HL-60 (cell line): Measurements from ENCODE around the gene PFDN6.
A peak's percentile ranks its signal among the peaks of the same experiment; 100 is the strongest.

Experiments used
- DNase-seq, 2 experiments: peaks; one replicate each; pipeline ENCODE4 v3.0.0-alpha.2; 2010 to 2020; ENCODE audit warnings: low read depth in 1 of 2, low spot score in 1 of 2
- H3K27ac ChIP-seq: fragments of 250-450 bp; sonication (Bioruptor Pico); replicated peaks from 2 replicates; pipeline ENCODE4 v1.5.1; 2020; ENCODE audit warnings: mild to moderate bottlenecking, moderate library complexity
- H3K27me3 ChIP-seq: fragments of 250-450 bp; sonication (Bioruptor Pico); 2 replicates; pipeline ENCODE4 v1.5.1; 2021; ENCODE audit warnings: mild to moderate bottlenecking, moderate library complexity; ENCODE audit not compliant: insufficient read depth, poor library complexity, severe bottlenecking
- H3K4me3 ChIP-seq: replicated peaks from 2 replicates; pipeline ENCODE4 v1.5.1; 2011; ENCODE audit warnings: mild to moderate bottlenecking, control low read depth, low read length; ENCODE audit not compliant: insufficient read depth
- CTCF ChIP-seq: IDR thresholded peaks from one replicate; pipeline ENCODE4 v1.5.1; 2011; ENCODE audit warnings: low read length, control low read depth, inconsistent platforms; ENCODE audit not compliant: insufficient read depth
- GABPA ChIP-seq: IDR thresholded peaks from 2 replicates; pipeline ENCODE4 v1.6.1; 2012; ENCODE audit warnings: low read depth
- POLR2AphosphoS5 ChIP-seq: IDR thresholded peaks from 2 replicates; pipeline ENCODE4 v1.6.1; 2012; ENCODE audit warnings: low read depth
- REST ChIP-seq: IDR thresholded peaks from 2 replicates; pipeline ENCODE4 v1.6.1; 2012; ENCODE audit warnings: low read depth; ENCODE audit not compliant: insufficient replicate concordance
- SPI1 ChIP-seq: IDR thresholded peaks from 2 replicates; pipeline ENCODE4 v1.6.1; 2012; ENCODE audit warnings: low read depth, mild to moderate bottlenecking, borderline replicate concordance

Gene PFDN6

GRCh38 chr6:33286946-33287914, 2.2 kb upstream of the PFDN6 start:
- TF ChIP-seq REST, result no peak
- no peak for TF ChIP-seq CTCF
- TF ChIP-seq GABPA, result no peak
- TF ChIP-seq SPI1, result no peak
- no peak for TF ChIP-seq POLR2AphosphoS5

GRCh38 chr6:33288141-33288920, 1.1 kb upstream of the PFDN6 start:
- TF ChIP-seq GABPA (no peak), POLR2AphosphoS5 (no peak), REST (no peak), SPI1 (no peak), CTCF (no peak)
- H3K27me3 ChIP-seq, result no peaks in the 10 kb centered on the region
- no peak for DNase-seq
- H3K27ac ChIP-seq, result peak overlapping the region; percentile 69
- peak overlapping the region; percentile 79 for H3K4me3 ChIP-seq

More at GRCh38 chr6:33286946-33287914, 2.2 kb upstream of the PFDN6 start:
- Histone ChIP-seq H3K4me3 (no peak overlapping the region), H3K27ac (no peak overlapping the region), H3K27me3 (no peaks in the 10 kb centered on the region)
- DNase-seq, result no peak

- no peak for TF ChIP-seq CTCF
- TF ChIP-seq SPI1, result no peak
- TF ChIP-seq REST, result no peak
- TF ChIP-seq POLR2AphosphoS5, result no peak
- no peak for TF ChIP-seq GABPA
- H3K4me3 ChIP-seq, result peak overlapping the region; percentile 79
- peak in 1 of 2 experiments; percentile 23 for DNase-seq
- H3K27ac ChIP-seq, result peak overlapping the region; percentile 69
- H3K27me3 ChIP-seq, result no peaks in the 10 kb centered on the region
Measured at GRCh38 chr6:33289784-33290315, 449 bp downstream of the PFDN6 start.
